IMR-90 (cell line): ENCODE measurements around the gene PRDM9. TPM values are rescaled to one million over a fixed set of nuclear protein-coding genes. Genes with fewer than 3 reads are reported as not detected.

Experiments
- ATAC-seq: fragments of 200-7000 bp; cut with Tn5 transposase; 2 replicates; pipeline ENCODE4 v1.9.1; 2020; ENCODE audit warnings: low read depth, mild to moderate bottlenecking, moderate library complexity
- BruUV-seq: library from RNA; stranded (reverse); fragments of 400-500 nt; replicated peaks from 2 replicates; lab custom pipeline; 2021; lab: Mats Ljungman, UMichigan
- CTCF ChIA-PET: fragments of 300-600 bp; formaldehyde crosslinking; extraction: SDS; loops from one replicate; lab custom pipeline; 2021; ENCODE audit warnings: antibody characterized with exemption; lab: Yijun Ruan, JAX
- POLR2A ChIA-PET: fragments of 300-600 bp; sonication (Branson Sonifier 250); formaldehyde crosslinking; loops from one replicate; lab custom pipeline; 2022; ENCODE audit warnings: antibody characterized with exemption; ENCODE audit not compliant: unreplicated experiment; lab: Charles Lee
- DNase-seq: peaks from one replicate; pipeline ENCODE4 v3.0.0; 2013
- H2AFZ ChIP-seq: replicated peaks from 2 replicates; pipeline ENCODE3; 2013; ENCODE audit warnings: low read length, mild to moderate bottlenecking; ENCODE audit not compliant: poor library complexity
- H2AK5ac ChIP-seq: 2 replicates; pipeline ENCODE4 v1.6.1; 2013; ENCODE audit warnings: low read depth, low read length, inconsistent platforms
- H2AK9ac ChIP-seq: replicated peaks from 2 replicates; pipeline ENCODE3; 2013; ENCODE audit warnings: mild to moderate bottlenecking, low read depth, low read length, moderate library complexity; ENCODE audit not compliant: poor library complexity
- H2BK120ac ChIP-seq: 2 replicates; pipeline ENCODE4 v1.6.1; 2013; ENCODE audit warnings: low read depth, low read length, inconsistent platforms
- H2BK15ac ChIP-seq: 3 replicates; pipeline ENCODE4 v1.6.1; 2013; ENCODE audit warnings: low read depth, low read length, inconsistent platforms
- H2BK20ac ChIP-seq: 2 replicates; pipeline ENCODE4 v1.6.1; 2013; ENCODE audit warnings: low read depth, mild to moderate bottlenecking, inconsistent platforms, low read length, moderate library complexity
- H2BK5ac ChIP-seq: 2 replicates; pipeline ENCODE4 v1.6.1; 2013; ENCODE audit warnings: mild to moderate bottlenecking, low read depth, low read length, inconsistent platforms; ENCODE audit not compliant: poor library complexity, severe bottlenecking
- H3K14ac ChIP-seq: replicated peaks from 2 replicates; pipeline ENCODE4 v1.6.1; 2013; ENCODE audit warnings: low read depth, low read length, inconsistent platforms
- H3K18ac ChIP-seq: 2 replicates; pipeline ENCODE4 v1.6.1; 2013; ENCODE audit warnings: low read depth, low read length, control low read depth
- H3K23ac ChIP-seq: 2 replicates; pipeline ENCODE4 v1.6.1; 2013; ENCODE audit warnings: low read depth, low read length, inconsistent platforms
- H3K27ac ChIP-seq: 2 replicates; pipeline ENCODE4 v1.5.1; 2013; ENCODE audit warnings: mild to moderate bottlenecking, control low read depth, low read length; ENCODE audit not compliant: insufficient read depth
- H3K27me3 ChIP-seq: 2 replicates; pipeline ENCODE4 v1.6.1; 2013; ENCODE audit warnings: low read length; ENCODE audit not compliant: control insufficient read depth, insufficient read depth
- H3K36me3 ChIP-seq: 2 replicates; pipeline ENCODE4 v1.6.1; 2013; ENCODE audit warnings: low read length, mixed read lengths; ENCODE audit not compliant: control insufficient read depth, insufficient read depth
- H3K4ac ChIP-seq: 2 replicates; pipeline ENCODE4 v1.6.1; 2013; ENCODE audit warnings: low read depth, low read length, inconsistent platforms
- H3K4me1 ChIP-seq: 2 replicates; pipeline ENCODE4 v1.6.1; 2013; ENCODE audit warnings: low read length, mixed read lengths; ENCODE audit not compliant: control insufficient read depth, insufficient read depth
- H3K4me2 ChIP-seq: 2 replicates; pipeline ENCODE4 v1.6.1; 2013; ENCODE audit warnings: low read depth, mild to moderate bottlenecking, control low read depth, low read length, moderate library complexity
- H3K4me3 ChIP-seq: 2 replicates; pipeline ENCODE4 v1.5.1; 2013; ENCODE audit warnings: low read depth, mild to moderate bottlenecking, control low read depth, low read length, moderate library complexity; ENCODE audit not compliant: insufficient read depth
- H3K56ac ChIP-seq: 2 replicates; pipeline ENCODE4 v1.6.1; 2013; ENCODE audit warnings: low read length, inconsistent platforms; ENCODE audit not compliant: insufficient read depth; ENCODE audit errors: extremely low read depth
- H3K79me1 ChIP-seq, 2 experiments: 2 replicates each; pipeline ENCODE4 v1.6.1; 2013; ENCODE audit warnings: low read length in 2 of 2, inconsistent platforms in 1 of 2, low read depth in 1 of 2
- H3K9ac ChIP-seq: 2 replicates; pipeline ENCODE4 v1.6.1; 2013; ENCODE audit warnings: low read depth, low read length, control low read depth
- H3K9me1 ChIP-seq: 2 replicates; pipeline ENCODE4 v1.6.1; 2013; ENCODE audit warnings: low read length, inconsistent platforms; ENCODE audit not compliant: insufficient read depth
- H3K9me3 ChIP-seq: 2 replicates; pipeline ENCODE4 v1.6.1; 2013; ENCODE audit warnings: low read length; ENCODE audit not compliant: control insufficient read depth, insufficient read depth
- H4K20me1 ChIP-seq: 2 replicates; pipeline ENCODE4 v1.6.1; 2013; ENCODE audit warnings: low read length, inconsistent platforms; ENCODE audit not compliant: insufficient read depth
- H4K5ac ChIP-seq: 2 replicates; pipeline ENCODE4 v1.6.1; 2013; ENCODE audit warnings: mild to moderate bottlenecking, low read depth, low read length, control low read depth
- H4K8ac ChIP-seq, 2 experiments: 2 replicates each; pipeline ENCODE4 v1.6.1; 2013; ENCODE audit warnings: low read depth in 2 of 2, low read length in 2 of 2, control low read depth in 1 of 2, inconsistent platforms in 1 of 2
- H4K91ac ChIP-seq: 2 replicates; pipeline ENCODE4 v1.6.1; 2013; ENCODE audit warnings: low read depth, low read length, inconsistent platforms; ENCODE audit not compliant: insufficient read depth
- BHLHE40 ChIP-seq: fragments of 150-350 bp; IDR thresholded peaks from 2 replicates; pipeline ENCODE4 v1.6.1; 2016; ENCODE audit warnings: mild to moderate bottlenecking, low read depth, low read length
- CEBPB ChIP-seq: IDR thresholded peaks from 2 replicates; pipeline ENCODE4 v1.6.1; 2012; ENCODE audit warnings: low read depth, low read length, improper control_type of control experiment
- CHD1 ChIP-seq: IDR thresholded peaks from 2 replicates; pipeline ENCODE4 v1.6.1; 2012; ENCODE audit warnings: low read depth, low read length, improper control_type of control experiment
- FOS ChIP-seq: fragments of 150-350 bp; IDR thresholded peaks from 2 replicates; pipeline ENCODE4 v1.6.1; 2016; ENCODE audit warnings: low read depth, low read length
- MAFK ChIP-seq: IDR thresholded peaks from 2 replicates; pipeline ENCODE4 v1.6.1; 2012; ENCODE audit warnings: low read depth, low read length, improper control_type of control experiment
- MAZ ChIP-seq: IDR thresholded peaks from 2 replicates; pipeline ENCODE4 v1.6.1; 2012; ENCODE audit warnings: low read depth, mild to moderate bottlenecking, low read length, improper control_type of control experiment, moderate library complexity, borderline replicate concordance
- MXI1 ChIP-seq: IDR thresholded peaks from 2 replicates; pipeline ENCODE4 v1.6.1; 2012; ENCODE audit warnings: low read depth, mild to moderate bottlenecking, low read length, moderate library complexity, borderline replicate concordance
- NFE2L2 ChIP-seq: fragments of 150-350 bp; IDR thresholded peaks from 2 replicates; pipeline ENCODE4 v1.6.1; 2016; ENCODE audit warnings: low read depth, mild to moderate bottlenecking, low read length
- POLR2A ChIP-seq: IDR thresholded peaks from 2 replicates; pipeline ENCODE4 v1.6.1; 2012; ENCODE audit warnings: mild to moderate bottlenecking, low read depth, low read length
- RAD21 ChIP-seq: IDR thresholded peaks from 2 replicates; pipeline ENCODE4 v1.6.1; 2012; ENCODE audit warnings: low read length, improper control_type of control experiment
- RCOR1 ChIP-seq: IDR thresholded peaks from 2 replicates; pipeline ENCODE4 v1.6.1; 2012; ENCODE audit warnings: mild to moderate bottlenecking, low read length, improper control_type of control experiment; ENCODE audit not compliant: insufficient replicate concordance
- RFX5 ChIP-seq: IDR thresholded peaks from 2 replicates; pipeline ENCODE4 v1.8.0; 2012; ENCODE audit warnings: low read depth, mild to moderate bottlenecking, low read length, moderate library complexity
- SMC3 ChIP-seq: fragments of 150-350 bp; IDR thresholded peaks from 2 replicates; pipeline ENCODE4 v1.6.1; 2016; ENCODE audit warnings: low read depth, mild to moderate bottlenecking, antibody characterized with exemption, low read length, moderate library complexity
- WGBS, 2 experiments: methylation state at CpG; one replicate each; pipeline versions ENCODE4 v1.1.5 to v1.1.7; 2013; ENCODE audit warnings: missing lambda C conversion rate in 2 of 2; ENCODE audit not compliant: insufficient read length in 1 of 2; ENCODE audit errors: extremely low coverage in 2 of 2; 5-methylcytosine and 5-hydroxymethylcytosine counted together
- dilution Hi-C: fragments of 300-500 bp; cut with HindIII; formaldehyde crosslinking; loops from one replicate; pipeline ENCODE4 v1.14.3; 2018; ENCODE audit warnings: low sequenced_read_pairs; ENCODE audit not compliant: unreplicated experiment
- in situ Hi-C: fragments of 300-500 bp; cut with MboI; formaldehyde crosslinking; loops from 3 replicates; pipeline ENCODE4 v1.14.3; 2019; ENCODE audit warnings: low sequenced_read_pairs, inconsistent platforms, mixed read lengths
- intact Hi-C: fragments of 100-400 bp; cut with micrococcal nuclease; formaldehyde crosslinking; loops from 2 replicates; pipeline ENCODE4 v1.10.0; 2022
- polyA plus RNA-seq, 3 experiments: library from polyadenylated mRNA; depleted of rRNA; stranded (reverse); fragments of >200 nt; gene quantifications; 2 replicates each; pipeline ENCODE4 v1.2.3, GENCODE V29; 2012; ENCODE audit warnings: low replicate concordance in 1 of 3
- total RNA-seq: library from RNA; depleted of rRNA; stranded (reverse); fragments of >200 nt; gene quantifications from 2 replicates; pipeline ENCODE4 v1.2.3, GENCODE V29; 2012
- TF ChIP-seq, protein P1 (sequence below): fragments of 150-350 bp; IDR thresholded peaks from 2 replicates; pipeline ENCODE4 v1.6.1; 2017; ENCODE audit warnings: mild to moderate bottlenecking, antibody characterized with exemption, low read length, low read depth
- TF ChIP-seq, protein P2 (sequence below): fragments of 150-350 bp; IDR thresholded peaks from 2 replicates; pipeline ENCODE4 v1.6.1; 2016; ENCODE audit warnings: low read depth, mild to moderate bottlenecking, low read length, moderate library complexity, borderline replicate concordance
- TF ChIP-seq, protein P3 (sequence below): conservative IDR thresholded peaks from 2 replicates; pipeline ENCODE4 v1.5.1; 2012; ENCODE audit warnings: mild to moderate bottlenecking, low read depth, low read length, improper control_type of control experiment

The PRDM9 gene
- total and polyA plus RNA-seq, 2 of the 4 experiments (the other 2 are of a cell fraction): not detected

DNA sequence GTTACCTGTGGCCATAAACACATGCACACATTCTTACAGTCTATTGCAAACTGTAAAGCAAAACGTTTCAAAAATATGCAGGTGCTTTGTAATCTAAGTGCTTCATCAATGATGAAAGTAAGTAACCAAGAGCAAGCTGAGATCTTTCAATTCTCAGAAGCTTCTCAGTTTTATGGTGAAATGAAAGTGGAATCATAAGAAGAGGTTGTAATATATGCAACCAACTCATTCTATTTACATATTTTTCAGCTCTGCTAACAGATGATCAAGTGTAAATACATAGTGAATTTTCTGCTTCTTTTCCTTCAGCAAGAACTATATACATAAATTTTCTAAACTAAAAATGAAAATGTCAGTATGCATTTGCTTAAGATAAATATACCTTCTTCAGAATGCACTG, 33.1 kb upstream of the PRDM9 start:
- CTCF ChIA-PET: no interaction called here
- Histone ChIP-seq H3K23ac (no peak overlapping the region), H3K4me2 (no peak overlapping the region), H2AK9ac (no peak overlapping the region), H3K27me3 (no peaks in the 10 kb centered on the region), H2BK120ac (no peak overlapping the region), H3K56ac (no peak overlapping the region), H3K4me3 (no peak overlapping the region), H3K9me3 (peaks cover 2% of the 10 kb centered on the region; the same call in 1 of the 2 replicates), H3K18ac (no peak overlapping the region), H2AFZ (no peak overlapping the region), H3K79me1 (no peaks in the 10 kb centered on the region), H4K5ac (no peak overlapping the region), H2BK5ac (no peak overlapping the region), H4K8ac (no peak overlapping the region), H3K9ac (no peak overlapping the region), H3K27ac (no peak overlapping the region), H2BK20ac (no peak overlapping the region), H4K20me1 (no peaks in the 10 kb centered on the region), H3K14ac (no peak overlapping the region), H3K9me1 (no peaks in the 10 kb centered on the region), H3K36me3 (no peaks in the 10 kb centered on the region), H2AK5ac (no peak overlapping the region), H3K4ac (no peak overlapping the region), H3K4me1 (no peaks in the 10 kb centered on the region), H4K91ac (no peak overlapping the region), H2BK15ac (no peak overlapping the region)
- in situ Hi-C loops: no loop called here
- TF ChIP-seq CEBPB: no peak
- no peak for TF ChIP-seq BHLHE40
- TF ChIP-seq NFE2L2: no peak
- TF ChIP-seq RCOR1: no peak
- TF ChIP-seq MAFK: no peak
- TF ChIP-seq, protein P1, sequence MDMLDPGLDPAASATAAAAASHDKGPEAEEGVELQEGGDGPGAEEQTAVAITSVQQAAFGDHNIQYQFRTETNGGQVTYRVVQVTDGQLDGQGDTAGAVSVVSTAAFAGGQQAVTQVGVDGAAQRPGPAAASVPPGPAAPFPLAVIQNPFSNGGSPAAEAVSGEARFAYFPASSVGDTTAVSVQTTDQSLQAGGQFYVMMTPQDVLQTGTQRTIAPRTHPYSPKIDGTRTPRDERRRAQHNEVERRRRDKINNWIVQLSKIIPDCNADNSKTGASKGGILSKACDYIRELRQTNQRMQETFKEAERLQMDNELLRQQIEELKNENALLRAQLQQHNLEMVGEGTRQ: no peak
- TF ChIP-seq MXI1: no peak
- TF ChIP-seq, protein P2, sequence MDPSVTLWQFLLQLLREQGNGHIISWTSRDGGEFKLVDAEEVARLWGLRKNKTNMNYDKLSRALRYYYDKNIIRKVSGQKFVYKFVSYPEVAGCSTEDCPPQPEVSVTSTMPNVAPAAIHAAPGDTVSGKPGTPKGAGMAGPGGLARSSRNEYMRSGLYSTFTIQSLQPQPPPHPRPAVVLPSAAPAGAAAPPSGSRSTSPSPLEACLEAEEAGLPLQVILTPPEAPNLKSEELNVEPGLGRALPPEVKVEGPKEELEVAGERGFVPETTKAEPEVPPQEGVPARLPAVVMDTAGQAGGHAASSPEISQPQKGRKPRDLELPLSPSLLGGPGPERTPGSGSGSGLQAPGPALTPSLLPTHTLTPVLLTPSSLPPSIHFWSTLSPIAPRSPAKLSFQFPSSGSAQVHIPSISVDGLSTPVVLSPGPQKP: no peak
- no peak for TF ChIP-seq POLR2A
- no peak for TF ChIP-seq RFX5
- TF ChIP-seq SMC3: no peak
- TF ChIP-seq FOS: no peak
- no peak for TF ChIP-seq CHD1
- no peak for TF ChIP-seq MAZ
- TF ChIP-seq, protein P3, sequence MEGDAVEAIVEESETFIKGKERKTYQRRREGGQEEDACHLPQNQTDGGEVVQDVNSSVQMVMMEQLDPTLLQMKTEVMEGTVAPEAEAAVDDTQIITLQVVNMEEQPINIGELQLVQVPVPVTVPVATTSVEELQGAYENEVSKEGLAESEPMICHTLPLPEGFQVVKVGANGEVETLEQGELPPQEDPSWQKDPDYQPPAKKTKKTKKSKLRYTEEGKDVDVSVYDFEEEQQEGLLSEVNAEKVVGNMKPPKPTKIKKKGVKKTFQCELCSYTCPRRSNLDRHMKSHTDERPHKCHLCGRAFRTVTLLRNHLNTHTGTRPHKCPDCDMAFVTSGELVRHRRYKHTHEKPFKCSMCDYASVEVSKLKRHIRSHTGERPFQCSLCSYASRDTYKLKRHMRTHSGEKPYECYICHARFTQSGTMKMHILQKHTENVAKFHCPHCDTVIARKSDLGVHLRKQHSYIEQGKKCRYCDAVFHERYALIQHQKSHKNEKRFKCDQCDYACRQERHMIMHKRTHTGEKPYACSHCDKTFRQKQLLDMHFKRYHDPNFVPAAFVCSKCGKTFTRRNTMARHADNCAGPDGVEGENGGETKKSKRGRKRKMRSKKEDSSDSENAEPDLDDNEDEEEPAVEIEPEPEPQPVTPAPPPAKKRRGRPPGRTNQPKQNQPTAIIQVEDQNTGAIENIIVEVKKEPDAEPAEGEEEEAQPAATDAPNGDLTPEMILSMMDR: no peak
- no peak for TF ChIP-seq RAD21
- dilution Hi-C loops: no loop called here
- no CpG with 5 or more reads among the region's 1 CpG for WGBS, 2 experiments
- BruUV-seq: no TSS peak
- intact Hi-C loops: no loop called here
- POLR2A ChIA-PET: no interaction called here
- no peak for ATAC-seq
- no peak for DNase-seq
